SU-DHL-6 (cell line): ENCODE results near the gene ADGRG4.
"Not testable (repeated sequence)": the region's sequence is repeated elsewhere in the genome, so short reads cannot be mapped to it uniquely, and the experiment has no call there.

Source experiments
- H2AFZ ChIP-seq: fragments of 200-600 bp; sonication (generic); 2 replicates; pipeline ENCODE4 v1.6.1; 2014; ENCODE audit warnings: low read depth, mild to moderate bottlenecking, moderate library complexity, mixed read lengths, antibody characterized with exemption, low read length; ENCODE audit not compliant: severe bottlenecking
- H3F3A ChIP-seq: fragments of 200-600 bp; shearing (Covaris generic); 2 replicates; pipeline ENCODE4 v1.6.0; 2016; ENCODE audit warnings: antibody characterized with exemption, mild to moderate bottlenecking; ENCODE audit not compliant: insufficient read depth
- H3K27ac ChIP-seq: fragments of 200-600 bp; sonication (generic); 2 replicates; pipeline ENCODE4 v1.5.1; 2016; ENCODE audit warnings: low read depth, mild to moderate bottlenecking, low read length, moderate library complexity, mixed read lengths
- H3K27me3 ChIP-seq: fragments of 200-600 bp; sonication (generic), shearing (Covaris generic); 2 replicates; pipeline ENCODE4 v1.6.0; 2014; ENCODE audit warnings: mild to moderate bottlenecking, low read length
- H3K36me3 ChIP-seq: fragments of 200-600 bp; sonication (generic); 2 replicates; pipeline ENCODE4 v1.6.1; 2014; ENCODE audit warnings: mild to moderate bottlenecking, low read length, mixed read lengths
- H3K4me2 ChIP-seq: fragments of 300-600, 200-600 bp; shearing (Covaris generic), sonication (generic); 2 replicates; pipeline ENCODE4 v1.6.0; 2014; ENCODE audit warnings: low read length, low read depth, mild to moderate bottlenecking; ENCODE audit not compliant: poor library complexity, severe bottlenecking
- H3K4me3 ChIP-seq: fragments of 200-600 bp; sonication (generic); 2 replicates; pipeline ENCODE4 v1.5.1; 2014; ENCODE audit warnings: antibody characterized with exemption, low read length, mild to moderate bottlenecking, mixed read lengths; ENCODE audit not compliant: insufficient read depth, poor library complexity, severe bottlenecking
- H3K79me2 ChIP-seq: fragments of 200-600 bp; sonication (generic); 2 replicates; pipeline ENCODE4 v1.6.1; 2014; ENCODE audit warnings: mild to moderate bottlenecking, low read length, moderate library complexity; ENCODE audit not compliant: insufficient read depth
- H3K9ac ChIP-seq: fragments of 200-600 bp; sonication (generic); 2 replicates; pipeline ENCODE4 v1.7.0; 2014; ENCODE audit warnings: mild to moderate bottlenecking, low read length
- H3K9me2 ChIP-seq: fragments of 200-600 bp; sonication (generic); replicated peaks from 2 replicates; pipeline ENCODE4 v1.6.1; 2014; ENCODE audit warnings: low read length; ENCODE audit not compliant: insufficient read depth
- H3K9me3 ChIP-seq: fragments of 200-600 bp; sonication (generic); 2 replicates; pipeline ENCODE4 v1.6.1; 2014; ENCODE audit warnings: low read length, mixed read lengths; ENCODE audit not compliant: insufficient read depth
- H4K20me1 ChIP-seq: fragments of 200-600 bp; sonication (generic); 2 replicates; pipeline ENCODE4 v1.6.1; 2014; ENCODE audit warnings: low read depth, mild to moderate bottlenecking, antibody characterized with exemption, low read length, moderate library complexity, mixed read lengths
- CTCF ChIP-seq: fragments of 200-600 bp; sonication (generic); IDR thresholded peaks from one replicate; pipeline ENCODE4 v1.5.1; 2017; ENCODE audit warnings: antibody characterized with exemption, mild to moderate bottlenecking, low read length, moderate library complexity; ENCODE audit not compliant: insufficient read depth, poor library complexity, severe bottlenecking
- EZH2phosphoT487 ChIP-seq: fragments of 200-600 bp; sonication (generic), shearing (Covaris generic); conservative IDR thresholded peaks from 2 replicates; pipeline ENCODE4 v1.6.1; 2018; ENCODE audit warnings: mild to moderate bottlenecking, antibody characterized with exemption, low read length, moderate library complexity, mixed read lengths

The ADGRG4 gene

GRCh38 chrX:136431625-136432024, 130.9 kb downstream of the ADGRG4 start:
- Histone ChIP-seq H3F3A (no peaks in the 10 kb centered on the region), H3K4me2 (no peak overlapping the region), H3K9ac (no peak overlapping the region), H3K27me3 (no peaks in the 10 kb centered on the region), H3K27ac (no peak overlapping the region), H3K36me3 (no peaks in the 10 kb centered on the region), H3K9me2 (no peaks in the 10 kb centered on the region), H3K79me2 (no peaks in the 10 kb centered on the region), H3K9me3 (no peaks in the 10 kb centered on the region), H4K20me1 (no peaks in the 10 kb centered on the region), H2AFZ (no peak overlapping the region), H3K4me3 (no peak overlapping the region)
- TF ChIP-seq EZH2phosphoT487 (no peak), CTCF (no peak)

DNA sequence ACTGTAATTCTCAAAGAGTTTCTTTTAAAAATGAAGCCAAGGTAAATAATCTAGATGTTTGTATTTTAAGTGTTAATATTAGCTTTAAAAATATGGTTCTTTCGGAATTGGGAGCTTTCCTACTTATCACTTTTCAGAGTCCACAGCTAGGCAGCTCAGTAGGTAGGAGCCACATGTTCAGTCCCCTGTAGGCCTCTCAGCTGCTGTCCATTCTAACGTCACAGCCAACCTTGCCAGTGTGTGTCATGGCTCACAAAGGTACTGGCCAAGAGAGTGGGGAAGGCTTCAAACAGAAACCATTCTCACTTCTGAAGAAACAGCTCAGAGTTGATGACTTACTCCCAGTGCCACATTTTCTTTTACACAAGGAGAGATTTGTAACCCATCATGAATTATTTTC, 137.0 kb downstream of the ADGRG4 start:
- no peak overlapping the region for H3K9ac ChIP-seq
- H3K4me2 ChIP-seq = no peak overlapping the region
- H4K20me1 ChIP-seq = no peaks in the 10 kb centered on the region
- H2AFZ ChIP-seq = no peak overlapping the region
- no peaks in the 10 kb centered on the region for H3K9me2 ChIP-seq
- H3K36me3 ChIP-seq = no peaks in the 10 kb centered on the region
- no peak overlapping the region for H3K27ac ChIP-seq
- no peaks in the 10 kb centered on the region for H3F3A ChIP-seq
- no peaks in the 10 kb centered on the region for H3K79me2 ChIP-seq
- H3K9me3 ChIP-seq = no peaks in the 10 kb centered on the region
- no peak overlapping the region for H3K4me3 ChIP-seq
- no peak for TF ChIP-seq EZH2phosphoT487
- no peak for TF ChIP-seq CTCF
- H3K27me3 ChIP-seq = no peaks in the 10 kb centered on the region

GRCh38 chrX:136438192-136438591, 137.4 kb downstream of the ADGRG4 start:
- Histone ChIP-seq H3K27me3 (no peaks in the 10 kb centered on the region), H2AFZ (no peak overlapping the region), H3K27ac (no peak overlapping the region), H3K9ac (no peak overlapping the region), H3K36me3 (no peaks in the 10 kb centered on the region), H3K4me3 (no peak overlapping the region), H4K20me1 (no peaks in the 10 kb centered on the region), H3K9me2 (no peaks in the 10 kb centered on the region), H3K79me2 (no peaks in the 10 kb centered on the region), H3K9me3 (no peaks in the 10 kb centered on the region), H3K4me2 (no peak overlapping the region), H3F3A (no peaks in the 10 kb centered on the region)
- TF ChIP-seq EZH2phosphoT487 (no peak), CTCF (no peak)

- not testable (repeated sequence) for H3K27me3 ChIP-seq, H4K20me1 ChIP-seq, H3K36me3 ChIP-seq, H3F3A ChIP-seq, H3K4me2 ChIP-seq, H3K9me3 ChIP-seq, H2AFZ ChIP-seq, H3K79me2 ChIP-seq, H3K9ac ChIP-seq, H3K27ac ChIP-seq, H3K4me3 ChIP-seq, H3K9me2 ChIP-seq
These were observed 144.9 kb downstream of the ADGRG4 start for GRCh38 chrX:136445674-136446073.
